ENCODE measurements around the gene AKAP13. TPM values are rescaled to one million over a fixed set of nuclear protein-coding genes. Genes with fewer than 3 reads are reported as not detected.

The AKAP13 gene, protein sequence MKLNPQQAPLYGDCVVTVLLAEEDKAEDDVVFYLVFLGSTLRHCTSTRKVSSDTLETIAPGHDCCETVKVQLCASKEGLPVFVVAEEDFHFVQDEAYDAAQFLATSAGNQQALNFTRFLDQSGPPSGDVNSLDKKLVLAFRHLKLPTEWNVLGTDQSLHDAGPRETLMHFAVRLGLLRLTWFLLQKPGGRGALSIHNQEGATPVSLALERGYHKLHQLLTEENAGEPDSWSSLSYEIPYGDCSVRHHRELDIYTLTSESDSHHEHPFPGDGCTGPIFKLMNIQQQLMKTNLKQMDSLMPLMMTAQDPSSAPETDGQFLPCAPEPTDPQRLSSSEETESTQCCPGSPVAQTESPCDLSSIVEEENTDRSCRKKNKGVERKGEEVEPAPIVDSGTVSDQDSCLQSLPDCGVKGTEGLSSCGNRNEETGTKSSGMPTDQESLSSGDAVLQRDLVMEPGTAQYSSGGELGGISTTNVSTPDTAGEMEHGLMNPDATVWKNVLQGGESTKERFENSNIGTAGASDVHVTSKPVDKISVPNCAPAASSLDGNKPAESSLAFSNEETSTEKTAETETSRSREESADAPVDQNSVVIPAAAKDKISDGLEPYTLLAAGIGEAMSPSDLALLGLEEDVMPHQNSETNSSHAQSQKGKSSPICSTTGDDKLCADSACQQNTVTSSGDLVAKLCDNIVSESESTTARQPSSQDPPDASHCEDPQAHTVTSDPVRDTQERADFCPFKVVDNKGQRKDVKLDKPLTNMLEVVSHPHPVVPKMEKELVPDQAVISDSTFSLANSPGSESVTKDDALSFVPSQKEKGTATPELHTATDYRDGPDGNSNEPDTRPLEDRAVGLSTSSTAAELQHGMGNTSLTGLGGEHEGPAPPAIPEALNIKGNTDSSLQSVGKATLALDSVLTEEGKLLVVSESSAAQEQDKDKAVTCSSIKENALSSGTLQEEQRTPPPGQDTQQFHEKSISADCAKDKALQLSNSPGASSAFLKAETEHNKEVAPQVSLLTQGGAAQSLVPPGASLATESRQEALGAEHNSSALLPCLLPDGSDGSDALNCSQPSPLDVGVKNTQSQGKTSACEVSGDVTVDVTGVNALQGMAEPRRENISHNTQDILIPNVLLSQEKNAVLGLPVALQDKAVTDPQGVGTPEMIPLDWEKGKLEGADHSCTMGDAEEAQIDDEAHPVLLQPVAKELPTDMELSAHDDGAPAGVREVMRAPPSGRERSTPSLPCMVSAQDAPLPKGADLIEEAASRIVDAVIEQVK (N-terminal part only)
- total RNA-seq = 76.8 and 120 TPM in 2 replicates

DNA sequence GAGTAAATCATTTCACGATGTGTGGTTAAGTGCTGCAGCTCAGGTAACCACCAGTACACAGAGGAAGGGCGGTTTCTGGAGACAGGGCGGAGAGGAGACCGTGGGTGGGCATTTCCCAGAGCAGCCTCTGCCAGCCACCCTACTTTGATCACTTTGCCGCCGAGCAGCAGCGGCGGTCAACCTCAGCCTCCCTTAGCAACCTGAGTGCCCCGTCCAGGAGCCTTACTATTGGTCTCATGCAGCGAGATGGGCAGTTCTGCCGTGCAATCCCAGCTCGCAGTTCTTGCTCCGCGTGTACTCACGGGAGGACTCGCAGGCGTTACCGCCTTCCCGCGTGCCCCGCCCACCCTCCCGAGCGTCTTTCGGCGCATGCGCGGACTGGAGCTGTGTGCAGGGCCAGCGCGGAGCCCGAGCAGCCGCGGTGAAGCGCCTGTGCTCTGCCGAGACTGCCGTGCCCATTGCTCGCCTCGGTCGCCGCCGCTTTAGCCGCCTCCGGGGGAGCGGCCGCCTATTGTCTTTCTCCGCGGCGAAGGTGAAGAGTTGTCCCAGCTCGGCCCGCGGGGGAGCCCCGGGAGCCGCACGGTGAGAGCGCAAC is at the start of gene AKAP13:
Gene AKAP13 (plus strand): TSS at position 387 of the 595 bp plus-strand sequence. CDS start 105,118 bp downstream, outside the sequence.

DNA sequence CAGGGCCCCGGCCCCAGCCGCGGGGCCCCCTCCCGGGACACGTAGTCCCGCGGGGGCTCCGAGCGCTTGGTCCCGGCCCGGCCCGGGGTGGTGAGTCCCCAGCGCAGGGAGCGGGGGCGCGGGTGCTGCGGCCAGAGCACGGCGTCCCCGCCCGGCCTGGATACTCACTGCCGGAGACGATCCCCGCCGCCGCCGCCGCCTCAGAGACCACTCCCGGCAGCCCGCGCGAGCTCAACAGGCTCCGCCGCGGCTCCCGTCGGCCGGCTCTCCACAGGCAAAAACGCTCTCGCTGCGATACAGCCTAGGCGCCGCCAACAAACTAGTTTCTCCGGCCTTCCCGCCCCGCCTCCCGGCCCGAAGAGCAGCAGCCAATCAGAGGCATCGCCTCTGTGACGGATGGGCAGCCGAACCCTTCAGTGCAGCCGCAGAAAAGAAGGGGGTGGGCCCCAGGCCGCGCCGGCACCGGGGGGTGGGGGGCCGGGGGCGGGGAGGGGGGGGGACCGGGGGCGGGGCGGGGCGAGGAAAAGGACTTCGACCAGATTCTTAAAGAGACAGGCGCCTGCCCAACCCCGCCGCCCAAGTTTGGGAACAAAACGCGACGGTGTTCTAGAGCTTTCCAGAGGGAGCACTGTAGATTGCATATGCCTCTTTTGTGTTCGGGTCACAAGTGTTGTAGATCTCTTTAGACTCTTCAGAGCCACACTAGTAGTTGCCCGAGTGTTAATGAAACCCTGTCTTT is 414.4 kb downstream of the AKAP13 start, which contains the start of gene KLHL25:
Gene KLHL25 (minus strand): TSS at position 328 of the 739 bp plus-strand sequence. CDS start 25,115 bp downstream, outside the sequence.

Small RNA genes lying within 50 kb of the gene (small RNA-seq; reads per million reads assigned to genes)
- gene AC021739.1 (ENCODE audit: low replicate concordance) (not detected), gene MIR1276 (ENCODE audit: low replicate concordance) (1.1 reads per million, percentile 50 among the genes with 10 or more reads in this experiment), gene RNU6-1280P (ENCODE audit: low replicate concordance) (not detected), gene RNU7-79P (ENCODE audit: low replicate concordance) (not detected)
